Fibroblast of upper back skin (primary cell): ENCODE measurements around the gene HIF3A.
"Not testable (repeated sequence)": the region's sequence is repeated elsewhere in the genome, so short reads cannot be mapped to it uniquely, and the experiment has no call there.

ENCODE experiments used
- DNase-seq: peaks from one replicate; pipeline ENCODE4 v3.0.0-alpha.2; 2013

HIF3A gene

DNA sequence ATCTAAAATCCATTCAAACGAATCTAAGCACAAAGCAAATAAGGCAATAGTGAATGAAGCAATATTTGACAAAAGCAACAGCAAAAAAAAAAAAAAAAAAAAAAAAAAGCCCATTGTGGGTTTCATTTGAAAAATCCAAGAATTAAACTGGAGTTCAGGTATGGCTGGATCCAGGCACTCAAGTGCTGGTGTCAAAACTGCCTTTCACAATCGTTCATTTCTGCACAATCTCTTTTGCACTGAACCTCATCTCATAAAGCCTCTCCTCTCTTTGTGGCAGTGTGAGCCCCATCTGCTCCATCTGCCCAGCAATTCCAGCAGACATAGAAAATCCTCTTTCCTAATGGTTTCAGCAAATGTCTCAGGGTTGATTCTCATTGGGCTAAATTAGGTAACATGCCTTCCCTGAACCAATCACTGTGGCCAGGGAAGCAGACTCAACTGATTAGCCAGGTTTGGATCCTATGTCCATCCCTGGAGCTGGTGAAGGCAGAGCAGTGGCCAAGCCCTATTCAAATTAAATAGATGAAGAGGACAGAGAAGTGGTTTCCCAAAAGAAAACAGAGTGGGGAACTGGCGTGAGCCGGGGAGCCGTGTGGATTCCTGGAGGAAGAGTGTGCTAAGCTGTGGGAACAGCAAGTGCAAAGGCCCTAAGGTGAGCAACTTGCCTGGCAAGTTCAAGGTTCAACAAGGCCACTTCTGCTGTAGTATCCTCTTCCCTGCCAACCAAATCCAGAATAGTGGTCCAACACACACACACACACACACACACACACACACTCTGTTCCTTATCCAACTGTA is 1.2 kb upstream of the HIF3A start:
- no peak for DNase-seq

DNA sequence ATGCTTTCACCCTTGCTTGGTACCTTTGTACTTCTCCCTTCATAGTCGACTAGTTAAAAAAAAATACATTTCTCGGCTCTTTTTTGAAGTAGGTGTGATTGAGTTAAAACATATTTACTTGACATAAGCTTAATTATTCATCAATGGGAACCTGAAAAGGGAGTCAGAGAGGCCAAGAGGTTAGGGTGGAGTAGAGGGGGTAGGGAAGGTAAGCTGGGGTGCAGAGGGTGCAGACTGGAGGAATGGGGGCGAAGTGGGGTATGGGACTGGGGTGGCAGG is 701 bp upstream of the HIF3A start:
- no peak for DNase-seq

DNA sequence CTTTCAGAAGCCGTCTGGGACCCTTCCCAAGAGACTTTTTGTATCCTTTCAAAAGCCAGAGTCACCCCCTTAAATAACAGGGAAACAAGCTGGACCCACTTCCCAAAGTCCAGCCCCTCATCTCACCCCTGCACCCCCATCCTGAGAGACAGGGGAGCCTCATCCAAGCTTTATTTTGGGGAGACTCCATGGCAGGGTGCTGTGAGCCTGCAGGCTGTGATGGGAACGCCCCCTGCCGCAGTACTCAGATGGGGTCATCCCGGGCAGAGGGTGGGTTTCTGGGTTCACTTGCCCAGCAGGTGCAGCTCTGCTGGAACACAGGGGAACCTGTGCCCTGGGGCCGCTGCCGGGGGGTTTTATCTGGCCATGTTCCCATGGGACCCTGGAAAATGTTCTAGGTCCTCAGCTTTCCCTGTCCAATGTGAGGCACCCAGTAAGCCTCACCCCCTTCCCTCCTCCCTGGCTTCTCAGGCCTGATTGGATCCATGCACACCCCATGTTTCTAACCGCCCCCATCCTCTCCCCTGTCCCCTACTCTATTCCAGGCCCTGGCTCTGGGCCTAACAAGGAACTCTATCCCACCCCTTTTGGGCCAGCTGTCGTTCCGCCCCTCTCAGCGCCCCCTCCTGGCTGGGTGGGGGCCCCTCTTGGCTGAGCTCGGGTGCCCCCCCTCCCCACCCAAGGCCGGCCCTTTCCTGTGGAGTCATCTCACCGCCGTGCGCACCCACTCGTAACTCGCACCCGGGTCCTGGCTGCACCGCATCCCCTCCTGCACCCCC is 1.0 kb downstream of the HIF3A start:
- no peak for DNase-seq

DNA sequence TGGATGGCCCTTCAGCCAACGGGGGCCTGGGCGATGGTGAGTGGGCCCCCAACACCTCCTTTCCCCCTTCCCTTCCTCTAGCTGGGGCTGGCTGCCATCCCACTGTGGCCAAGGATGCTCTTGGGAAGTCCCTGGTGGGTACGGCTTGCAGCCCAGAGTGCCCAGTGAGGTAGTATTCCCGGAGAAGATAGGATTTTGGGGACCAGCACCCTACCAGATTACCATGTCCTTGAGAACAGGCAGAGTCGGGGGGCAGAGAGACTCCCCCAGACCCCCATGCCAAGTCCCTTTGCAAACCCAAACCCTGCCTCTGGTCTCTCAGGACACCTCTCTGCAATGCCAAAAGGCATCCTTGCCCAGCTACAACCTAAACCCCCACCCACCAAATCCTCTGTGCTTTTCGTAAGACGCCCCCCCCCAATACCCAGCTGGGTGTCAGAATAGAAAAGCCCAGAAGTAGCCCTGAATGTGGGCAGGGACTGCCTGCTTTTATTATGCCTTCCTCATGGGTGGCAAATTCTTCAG is 1.7 kb downstream of the HIF3A start:
- no peak for DNase-seq

DNA sequence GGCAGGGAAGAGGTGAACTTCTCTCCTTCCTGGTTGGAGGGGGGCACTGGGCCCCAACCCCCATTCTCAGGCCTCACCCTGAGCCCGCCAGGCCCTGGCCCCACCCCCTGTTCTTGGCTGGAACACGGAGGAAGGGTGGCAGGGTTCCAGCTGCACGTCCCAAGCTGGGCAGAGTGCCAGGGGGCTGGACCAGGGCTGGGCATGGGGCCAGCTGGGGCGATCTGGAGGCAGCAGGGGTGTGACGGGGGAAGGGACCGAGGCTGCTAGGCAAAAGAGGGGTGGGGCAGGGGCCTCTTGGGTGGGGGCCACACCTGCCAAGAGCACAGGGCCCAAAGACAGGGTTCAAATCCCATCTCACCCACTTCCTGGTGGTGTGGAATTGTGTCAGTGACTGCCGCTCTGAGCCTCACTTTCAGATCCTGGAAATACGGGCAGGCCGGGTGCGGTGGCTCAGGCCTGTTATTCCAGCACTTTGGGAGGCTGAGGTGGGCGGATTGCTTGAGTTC is 2.2 kb downstream of the HIF3A start:
- peak; percentile 89 for DNase-seq

DNA sequence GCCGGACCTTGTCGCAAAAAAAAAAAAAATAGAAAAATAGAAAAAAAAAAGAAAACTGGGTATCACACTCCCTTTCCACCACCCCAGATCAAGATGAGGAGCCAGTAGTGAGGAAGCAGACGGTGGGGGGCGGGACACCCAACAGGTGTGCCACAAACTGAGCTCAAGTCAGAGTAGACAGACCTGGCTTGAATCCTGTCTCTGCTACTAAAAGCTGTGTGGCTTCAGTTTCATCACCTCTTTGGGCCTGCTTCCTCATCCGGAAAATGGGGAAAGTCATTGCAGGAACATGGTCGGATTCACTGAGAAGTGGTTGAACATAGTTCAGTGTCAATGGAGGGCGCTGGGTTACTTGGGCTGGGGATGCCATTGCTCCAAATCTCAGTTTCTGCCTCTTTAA is 2.9 kb downstream of the HIF3A start:
- DNase-seq = no peak

DNA sequence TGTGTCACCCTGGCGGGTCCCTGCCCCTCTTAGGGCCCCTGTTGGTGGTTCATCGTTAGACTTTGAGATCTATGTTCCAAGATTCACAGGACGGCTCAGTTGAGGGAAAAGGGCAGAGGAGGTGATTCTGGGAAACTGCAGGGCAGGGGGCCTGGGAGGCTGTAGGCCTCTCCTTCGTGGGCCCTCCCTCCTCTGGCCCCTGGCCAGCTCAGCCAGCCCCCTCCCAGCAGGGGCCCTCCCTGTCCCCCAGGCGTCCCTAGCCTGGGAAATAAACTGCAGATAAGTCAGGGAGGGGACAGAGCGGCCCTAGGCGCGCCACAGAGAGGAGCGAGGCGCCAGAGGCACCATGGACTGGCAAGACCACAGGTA is 6.5 kb downstream of the HIF3A start:
- no peak for DNase-seq

DNA sequence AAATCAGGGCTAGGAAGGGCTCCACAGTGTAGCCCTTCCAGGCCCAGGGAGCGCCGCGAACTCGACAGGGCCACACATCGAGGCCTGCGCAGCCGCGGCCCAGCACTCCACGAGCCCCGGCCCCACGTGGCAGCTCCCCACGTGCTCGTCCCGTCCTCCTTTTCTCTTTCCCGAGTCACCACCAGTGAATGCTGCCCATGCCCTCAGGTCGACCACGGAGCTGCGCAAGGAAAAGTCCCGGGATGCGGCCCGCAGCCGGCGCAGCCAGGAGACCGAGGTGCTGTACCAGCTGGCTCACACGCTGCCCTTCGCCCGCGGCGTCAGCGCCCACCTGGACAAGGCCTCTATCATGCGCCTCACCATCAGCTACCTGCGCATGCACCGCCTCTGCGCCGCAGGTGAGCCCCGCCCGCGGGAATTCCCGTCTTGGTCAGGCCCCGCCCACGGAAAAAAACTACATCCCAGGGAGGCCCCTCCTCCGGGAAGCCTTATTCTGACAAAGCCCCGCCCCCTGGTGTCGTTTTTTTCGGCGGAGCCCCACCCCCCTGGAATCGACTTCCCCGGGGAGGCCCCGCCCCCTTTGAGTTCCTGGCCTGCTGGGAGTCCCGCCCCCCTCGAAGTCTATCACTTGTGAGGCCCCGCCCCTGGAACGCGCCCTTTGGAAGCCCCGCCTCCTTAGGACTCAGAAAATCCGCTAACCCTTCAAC is 7.0 kb downstream of the HIF3A start:
- DNase-seq = no peak

DNA sequence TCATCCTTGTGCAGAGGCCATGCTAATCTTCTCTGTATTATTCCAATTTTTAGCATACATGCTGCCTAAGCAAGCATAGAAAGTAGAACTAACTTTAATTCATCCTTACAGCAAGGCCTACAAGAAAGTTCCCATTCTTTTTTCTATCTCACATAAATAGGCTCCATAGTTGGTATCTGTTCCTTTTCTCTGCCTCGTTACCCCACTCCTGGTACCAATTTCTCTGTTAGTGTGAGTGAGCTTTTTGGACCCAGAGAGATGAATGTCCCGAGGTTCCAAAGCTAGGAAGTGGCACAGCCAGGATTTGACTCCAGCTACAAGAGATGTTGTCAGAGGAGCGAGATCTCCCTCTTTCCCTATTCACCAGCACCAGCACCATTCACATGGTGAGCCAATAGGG is 9.7 kb downstream of the HIF3A start:
- no peak for DNase-seq

DNA sequence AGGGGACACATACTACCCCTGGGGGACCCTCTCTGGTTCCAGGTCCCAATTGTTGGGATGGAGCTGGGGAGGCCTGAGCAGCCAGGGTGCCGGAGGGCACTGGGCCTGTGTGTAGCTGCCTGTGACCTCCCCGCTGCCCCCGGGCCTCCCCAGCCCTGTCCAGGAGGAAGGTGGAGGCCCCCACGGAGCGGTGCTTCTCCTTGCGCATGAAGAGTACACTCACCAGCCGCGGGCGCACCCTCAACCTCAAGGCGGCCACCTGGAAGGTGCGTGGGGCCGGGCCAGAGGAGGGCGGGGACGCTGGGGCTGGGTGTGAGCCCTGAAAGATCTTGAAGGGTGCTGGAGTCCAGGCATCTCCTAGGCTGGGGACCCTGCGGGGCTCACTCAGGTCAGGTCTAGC is 11.7 kb downstream of the HIF3A start:
- DNase-seq = no peak

DNA sequence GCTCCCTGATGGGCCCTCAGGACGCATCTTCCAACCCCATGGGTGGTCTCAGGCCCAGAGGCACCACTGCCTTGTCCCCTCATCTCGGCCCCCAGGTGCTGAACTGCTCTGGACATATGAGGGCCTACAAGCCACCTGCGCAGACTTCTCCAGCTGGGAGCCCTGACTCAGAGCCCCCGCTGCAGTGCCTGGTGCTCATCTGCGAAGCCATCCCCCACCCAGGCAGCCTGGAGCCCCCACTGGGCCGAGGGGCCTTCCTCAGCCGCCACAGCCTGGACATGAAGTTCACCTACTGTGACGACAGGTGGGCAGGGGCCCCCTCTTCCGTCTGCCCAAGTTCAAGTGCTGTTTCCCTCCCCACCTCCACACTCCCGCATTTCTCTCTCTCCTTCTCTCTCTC is 12.2 kb downstream of the HIF3A start:
- DNase-seq = no peak

DNA sequence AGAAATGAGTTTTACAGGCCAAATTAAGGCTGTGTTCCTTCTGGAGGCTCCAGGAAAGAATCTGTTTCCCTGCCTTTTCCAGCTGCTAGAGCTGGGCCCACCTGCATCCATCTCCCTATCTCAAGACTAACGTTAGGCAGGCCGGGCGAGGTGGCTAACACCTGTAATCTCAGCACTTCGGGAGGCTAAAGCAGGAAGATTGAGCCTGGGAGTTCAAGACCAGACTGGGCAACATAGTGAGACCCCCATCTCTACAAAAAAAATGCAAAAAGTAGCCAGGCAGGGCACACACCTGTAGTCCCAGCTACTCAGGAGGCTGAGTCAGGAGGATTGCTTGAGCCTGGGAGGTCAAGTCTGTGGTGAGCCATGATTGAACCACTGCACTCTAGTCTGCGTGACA is 14.6 kb downstream of the HIF3A start:
- no peak for DNase-seq

DNA sequence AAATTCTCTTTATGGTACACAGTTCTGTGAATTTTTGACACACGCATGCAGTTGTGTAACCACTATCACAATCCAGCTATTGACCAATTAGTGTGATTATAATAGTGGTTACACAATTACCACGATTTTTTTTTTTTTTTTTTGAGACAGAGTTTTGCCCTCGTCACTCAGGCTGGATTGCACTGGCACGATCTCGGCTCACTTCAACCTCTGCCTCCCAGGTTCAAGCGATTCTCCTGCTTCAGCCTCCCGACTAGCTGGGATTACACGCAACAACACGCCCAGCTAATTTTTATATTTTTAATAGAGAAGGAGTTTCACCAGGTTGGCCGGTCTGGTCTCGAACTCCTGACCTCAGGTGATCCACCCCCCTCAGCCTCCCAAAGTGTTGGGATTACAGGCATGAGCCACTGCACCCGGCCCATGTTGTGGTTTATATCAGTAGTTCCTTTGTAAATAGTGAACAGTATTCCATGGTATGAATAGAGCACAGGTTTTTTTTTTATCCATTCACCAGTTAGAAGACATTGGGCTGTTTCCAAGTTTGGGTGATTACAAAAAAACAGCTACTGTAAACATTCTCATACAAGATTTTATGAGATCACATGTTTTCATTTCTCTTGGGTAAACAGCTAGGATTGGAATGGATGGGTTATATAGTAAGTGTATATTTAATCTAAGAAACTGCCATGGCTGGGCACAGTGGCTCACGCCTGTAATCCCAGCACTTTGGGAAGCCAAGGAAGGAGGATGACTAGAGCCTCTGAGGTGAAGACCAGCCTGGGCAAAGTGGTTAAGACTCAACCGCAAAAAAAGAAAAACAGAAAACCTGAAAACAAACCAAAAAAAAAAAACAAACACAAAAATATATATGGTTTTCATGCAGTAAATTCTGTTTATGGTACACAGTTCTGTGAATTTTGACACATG is 17.0 kb downstream of the HIF3A start:
- not testable (repeated sequence) for DNase-seq

DNA sequence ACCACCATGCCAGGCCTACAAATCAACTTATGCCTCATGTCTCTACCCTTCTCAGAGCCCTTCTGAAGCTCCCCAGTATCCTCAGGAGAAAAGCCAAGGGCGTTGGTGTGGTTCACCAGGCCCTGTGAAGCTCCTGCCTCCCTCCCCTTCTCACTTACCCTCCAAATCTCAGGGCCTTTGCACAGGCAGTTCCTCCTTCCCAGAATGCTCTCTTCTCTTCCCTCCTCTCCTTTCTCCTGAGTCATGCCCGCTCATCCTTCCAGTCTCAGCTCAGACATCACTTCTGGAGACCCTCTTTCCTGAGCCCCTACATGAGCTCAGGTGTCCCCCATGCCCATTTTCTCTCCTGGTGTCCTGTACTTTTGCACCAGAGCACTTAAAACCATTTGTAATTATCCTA is 20.5 kb downstream of the HIF3A start:
- DNase-seq = no peak

DNA sequence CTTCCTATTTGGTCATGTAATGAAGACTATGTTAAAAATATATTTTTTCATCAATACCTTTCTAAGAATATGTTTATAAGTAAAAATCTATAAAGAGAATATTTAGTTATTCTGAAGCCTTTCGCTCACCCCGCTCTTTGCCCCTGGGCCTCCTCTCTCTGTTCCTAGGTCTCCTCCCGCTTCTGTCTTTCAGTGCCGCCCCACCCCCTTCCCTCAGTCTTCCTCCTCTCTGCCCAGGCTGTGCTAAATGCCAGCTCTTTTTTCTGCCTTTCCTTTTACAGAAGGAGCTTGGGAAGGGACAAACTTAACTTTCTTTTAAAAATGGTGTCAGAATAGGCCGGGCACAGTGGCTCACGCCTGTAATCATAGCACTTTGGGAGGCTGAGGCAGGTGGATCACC is 22.8 kb downstream of the HIF3A start:
- no peak for DNase-seq

DNA sequence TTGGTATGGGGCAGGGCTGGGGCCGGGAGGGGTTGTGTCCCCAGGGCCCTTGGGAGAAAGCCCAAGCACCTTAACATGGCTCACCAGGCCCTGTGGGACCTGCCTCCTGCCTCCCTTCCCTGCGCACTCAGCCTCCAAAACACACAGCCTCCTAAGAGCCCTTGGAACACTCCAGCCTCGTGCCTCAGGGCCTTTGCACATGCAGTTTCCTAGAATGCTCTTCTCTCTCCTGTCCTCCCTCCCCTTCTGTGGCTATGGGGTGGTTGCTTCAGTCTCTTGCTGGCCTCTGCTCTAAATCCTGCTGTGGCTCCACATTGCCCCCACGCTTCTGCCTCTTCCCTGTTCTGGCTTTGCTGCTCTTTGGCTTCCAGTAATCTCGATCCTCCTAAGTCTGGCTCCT is 23.7 kb downstream of the HIF3A start:
- no peak for DNase-seq

DNA sequence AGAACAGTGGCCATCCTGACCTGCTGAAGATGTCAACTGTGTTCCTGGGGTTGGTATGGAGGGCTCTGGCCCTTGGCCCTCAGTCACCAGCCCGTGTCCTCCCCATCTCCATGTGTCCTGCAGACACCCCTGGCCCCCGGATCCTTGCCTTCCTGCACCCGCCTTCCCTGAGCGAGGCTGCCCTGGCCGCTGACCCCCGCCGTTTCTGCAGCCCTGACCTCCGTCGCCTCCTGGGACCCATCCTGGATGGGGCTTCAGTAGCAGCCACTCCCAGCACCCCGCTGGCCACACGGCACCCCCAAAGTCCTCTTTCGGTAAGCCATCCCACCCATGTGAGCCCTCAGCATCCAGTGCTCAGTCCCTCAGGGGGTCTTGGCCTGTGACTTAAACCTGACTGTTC is 24.8 kb downstream of the HIF3A start:
- DNase-seq = no peak

DNA sequence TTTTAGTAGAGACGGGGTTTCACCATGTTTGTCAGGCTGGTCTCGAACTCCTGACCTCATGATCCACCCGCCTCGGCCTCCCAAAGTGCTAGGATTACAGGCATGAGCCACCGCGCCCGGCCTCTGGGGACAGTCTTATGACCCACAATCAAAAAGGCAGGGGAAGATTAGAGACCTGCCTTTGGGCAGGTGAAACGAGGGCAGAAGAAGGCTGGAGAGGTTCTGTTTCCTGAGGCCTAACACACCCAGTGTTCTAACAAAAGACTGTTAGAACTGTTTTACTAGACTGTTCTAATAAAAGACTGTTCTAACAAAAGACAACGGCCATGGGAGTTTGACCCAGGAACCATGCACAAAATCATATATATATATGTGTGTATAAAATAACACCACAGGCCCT is 26.4 kb downstream of the HIF3A start:
- DNase-seq = not testable (repeated sequence)

DNA sequence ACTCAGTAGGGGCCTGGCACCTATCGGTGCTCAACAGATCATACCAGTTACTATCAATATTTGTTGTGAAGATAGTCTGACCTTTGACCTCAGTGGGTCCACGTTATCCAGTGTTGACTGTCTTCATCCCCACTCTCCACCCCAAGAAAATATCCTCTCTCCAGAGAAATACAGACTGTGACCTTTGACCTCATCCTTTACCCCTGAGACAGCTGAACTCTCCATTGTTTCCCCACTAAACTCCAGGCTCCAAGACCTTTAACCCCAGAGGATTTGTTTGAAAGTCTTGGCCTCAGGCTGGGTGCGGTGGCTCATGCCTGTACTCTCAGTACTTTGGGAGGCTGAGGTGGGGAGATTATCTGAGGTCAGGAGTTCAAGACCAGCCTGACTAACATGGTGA is 27.4 kb downstream of the HIF3A start:
- DNase-seq = no peak

DNA sequence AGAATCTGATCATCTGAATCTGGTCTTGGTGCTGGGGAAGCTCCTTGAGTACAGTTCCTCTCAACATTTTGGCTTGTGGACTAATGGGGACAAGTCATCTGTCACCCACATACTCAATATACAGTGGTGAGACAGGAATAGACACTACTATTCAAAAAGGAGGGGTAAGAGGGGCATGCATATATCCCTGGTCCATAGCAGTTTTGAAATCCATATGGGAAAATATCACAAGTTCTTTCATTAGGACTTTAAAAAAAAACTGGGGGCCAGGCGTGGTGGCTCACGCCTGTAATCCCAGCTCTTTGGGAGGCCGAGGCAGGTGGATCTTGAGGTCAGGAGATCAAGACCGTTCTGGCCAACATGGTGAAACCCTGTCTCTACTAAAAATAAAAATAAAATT is 29.8 kb downstream of the HIF3A start:
- DNase-seq = no peak

DNA sequence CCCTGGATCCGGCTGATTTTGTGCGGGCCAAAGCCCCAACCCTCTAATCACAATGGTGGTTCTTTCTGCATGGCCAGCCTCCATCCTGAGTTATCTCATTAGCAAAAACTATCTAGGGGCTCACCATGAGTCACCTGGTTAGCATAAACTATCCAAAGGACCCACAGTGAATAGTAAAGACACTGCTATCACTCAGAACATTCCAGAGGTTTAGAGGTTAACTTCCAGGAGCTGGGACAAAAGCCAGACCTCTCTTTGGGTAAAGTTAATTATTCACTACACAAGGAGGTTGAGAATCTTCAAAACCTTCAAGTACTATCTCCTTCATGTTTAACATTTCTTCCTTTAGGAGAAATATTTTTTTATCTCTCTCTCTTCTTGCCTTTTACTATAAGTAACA is 31.2 kb downstream of the HIF3A start:
- DNase-seq = peak; percentile 10

DNA sequence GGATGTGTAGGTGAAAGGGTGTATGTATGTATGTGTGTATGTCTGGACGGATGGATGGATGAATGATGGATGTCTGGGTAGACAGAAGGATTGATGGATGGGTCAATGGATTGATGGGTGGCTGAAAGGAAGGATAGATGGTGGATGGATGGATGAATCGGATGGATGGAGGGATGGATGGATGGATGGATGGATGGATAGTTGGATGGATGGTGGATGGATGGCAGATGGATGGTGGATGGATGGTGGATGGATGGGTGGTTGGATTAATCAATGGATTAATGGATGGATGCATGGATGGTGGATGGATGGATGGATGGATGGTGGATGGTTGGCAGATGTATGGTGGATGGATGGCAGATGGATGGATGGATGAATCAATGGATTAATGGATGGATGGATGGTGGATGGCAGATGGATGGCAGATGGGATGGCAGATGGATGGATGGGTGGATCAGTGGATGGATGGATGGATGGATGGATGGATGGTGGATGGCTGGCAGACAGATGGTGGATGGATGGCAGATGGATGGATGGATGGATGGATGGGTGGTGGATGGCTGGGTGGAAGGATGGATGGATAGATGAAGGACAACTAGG is 33.6 kb downstream of the HIF3A start:
- no peak for DNase-seq
